ENCODE measurements around the gene MAP2K4.

MAP2K4 gene

GRCh38 chr17:12178644-12179330, 158.1 kb downstream of the MAP2K4 start:
- no peak for TF ChIP-seq CTCF (IDR thresholded peaks at IDR 0.05)

DNA sequence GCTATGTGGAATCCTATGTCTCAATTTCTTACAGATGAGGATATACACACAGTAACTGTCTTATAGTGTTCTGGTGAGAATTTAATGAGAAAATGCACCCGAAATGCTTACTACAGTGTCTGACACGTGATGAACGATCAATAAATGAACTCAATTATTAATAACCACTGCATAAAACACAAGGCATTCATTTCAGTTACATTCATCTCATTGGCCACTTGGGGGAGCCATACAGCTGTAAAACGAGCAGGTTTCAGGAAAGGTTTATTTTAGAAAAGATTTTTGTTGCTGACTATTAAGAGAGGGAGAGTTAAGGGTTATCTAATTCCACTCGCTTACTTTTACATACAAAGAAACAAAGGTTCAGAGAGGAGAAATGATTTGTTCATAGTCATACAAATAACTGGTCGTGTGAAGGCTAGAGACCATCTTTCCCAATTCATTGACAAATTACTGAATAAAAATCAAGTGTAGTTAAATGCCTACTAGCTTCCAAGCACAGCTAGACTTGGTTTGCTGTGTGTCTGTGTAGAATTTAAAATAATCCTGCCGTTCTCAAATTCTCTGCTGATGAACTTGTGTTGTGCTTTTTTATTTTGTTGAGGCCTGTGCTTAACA, 160.1 kb downstream of the MAP2K4 start:
- Histone ChIP-seq H3K27me3 (no peaks in the 10 kb centered on the region), H3K27ac (no peak overlapping the region), H3K4me3 (ENCODE audit: low read depth in 1 of 2, low read length in 1 of 2) (no peak overlapping the region), H3K36me3 (no peaks in the 10 kb centered on the region), H3K9me3 (no peaks in the 10 kb centered on the region), H3K4me1 (ENCODE audit: control insufficient read depth in 1 of 2, insufficient read depth in 1 of 2, low read depth in 1 of 2, low read length in 1 of 2) (no peaks in the 10 kb centered on the region)
- no peak for TF ChIP-seq CTCF (IDR thresholded peaks at IDR 0.05)

More at GRCh38 chr17:12178644-12179330, 158.1 kb downstream of the MAP2K4 start:
- no peaks in the 10 kb centered on the region for H3K27me3 ChIP-seq
- no peaks in the 10 kb centered on the region for H3K9me3 ChIP-seq
- H3K27ac ChIP-seq, result no peak overlapping the region
- no peaks in the 10 kb centered on the region for H3K36me3 ChIP-seq
- H3K4me3 ChIP-seq (ENCODE audit: low read depth in 1 of 2, low read length in 1 of 2), result no peak overlapping the region
- no peaks in the 10 kb centered on the region for H3K4me1 ChIP-seq (ENCODE audit: control insufficient read depth in 1 of 2, insufficient read depth in 1 of 2, low read depth in 1 of 2, low read length in 1 of 2)

- H3K4me3 ChIP-seq (ENCODE audit: low read depth in 1 of 2, low read length in 1 of 2), result no peak overlapping the region
- H3K9me3 ChIP-seq, result no peaks in the 10 kb centered on the region
- no peaks in the 10 kb centered on the region for H3K27me3 ChIP-seq
- TF ChIP-seq CTCF (IDR thresholded peaks at IDR 0.05), result no peak
- no peaks in the 10 kb centered on the region for H3K36me3 ChIP-seq
- H3K4me1 ChIP-seq (ENCODE audit: control insufficient read depth in 1 of 2, insufficient read depth in 1 of 2, low read depth in 1 of 2, low read length in 1 of 2), result no peaks in the 10 kb centered on the region
- H3K27ac ChIP-seq, result no peak overlapping the region
Measured at GRCh38 chr17:12187658-12188057, 167.0 kb downstream of the MAP2K4 start.

- no peaks in the 10 kb centered on the region for H3K4me1 ChIP-seq (ENCODE audit: control insufficient read depth in 1 of 2, insufficient read depth in 1 of 2, low read depth in 1 of 2, low read length in 1 of 2)
- H3K36me3 ChIP-seq, result no peaks in the 10 kb centered on the region
- H3K9me3 ChIP-seq, result no peaks in the 10 kb centered on the region
- no peak overlapping the region for H3K4me3 ChIP-seq (ENCODE audit: low read depth in 1 of 2, low read length in 1 of 2)
- TF ChIP-seq CTCF (IDR thresholded peaks at IDR 0.05), result no peak
- H3K27me3 ChIP-seq, result no peaks in the 10 kb centered on the region
- no peak overlapping the region for H3K27ac ChIP-seq
Measured at GRCh38 chr17:12193144-12193735, 172.6 kb downstream of the MAP2K4 start.

Measured in neutrophil (primary cell).